Measurements from ENCODE around the gene NEK6.

- no peak for TF ChIP-seq CTCF (IDR thresholded peaks at IDR 0.05; ENCODE audit: low read depth, low read length, poor library complexity, severe bottlenecking)
- no peak for TF ChIP-seq EZH2phosphoT487 (IDR thresholded peaks at IDR 0.05; ENCODE audit: borderline replicate concordance, low read length)
These were observed 114.3 kb downstream of the NEK6 start for GRCh38 chr9:124372038-124372437.
